ENCODE measurements around the gene RBKS. TPM values are rescaled to one million over a fixed set of nuclear protein-coding genes. Genes with fewer than 3 reads are reported as not detected.

The RBKS gene
- total and polyA plus RNA-seq, 2 of the 13 experiments (the other 11 are each of a cell fraction or from before 2014, with no cell fraction given): 7.7 to 8.3 TPM

- TF ChIP-seq ZNF407 (CRISPR knock-in tag; IDR thresholded peaks at IDR 0.05; ENCODE audit: not compliant biosample characterization) (peak; percentile 52), ZNF557 (CRISPR knock-in tag; IDR thresholded peaks at IDR 0.05) (peak; percentile 81; the same call in 1 of the 2 replicates), ZNF564 (CRISPR knock-in tag; IDR thresholded peaks at IDR 0.05) (no peak; the same call in 1 of the 2 replicates), REL (CRISPR knock-in tag; conservative IDR thresholded peaks at IDR 0.05) (0 out of 2 replicates have a peak, but pooled peaks have one; percentile 4), RERE (CRISPR knock-in tag; IDR thresholded peaks at IDR 0.05; ENCODE audit: low read depth) (no peak), MAZ (IDR thresholded peaks at IDR 0.05; ENCODE audit: borderline replicate concordance, low read depth, low read length) (peak; percentile 37; the same call in 1 of the 2 replicates), MAZ (CRISPR knock-in tag; IDR thresholded peaks at IDR 0.05; ENCODE audit: low read depth) (peak; percentile 94), ATF2 (CRISPR knock-in tag; IDR thresholded peaks at IDR 0.05) (peak; percentile 69), NFKB2 (CRISPR knock-in tag; IDR thresholded peaks at IDR 0.05; ENCODE audit: borderline replicate concordance) (peak; percentile 95), ZBTB39 (CRISPR knock-in tag; IDR thresholded peaks at IDR 0.05) (no peak; the same call in 1 of the 2 replicates)
Observed at GRCh38 chr2:27890146-27890923, at the start of gene RBKS, which contains the start of gene BABAM2 (continued).

Measured in HepG2 (cell line).